Adrenal gland (tissue), 19 donors: Measurements from ENCODE around the gene CFHR2. TPM values are rescaled to one million over a fixed set of nuclear protein-coding genes. Genes with fewer than 3 reads are reported as not detected.
"Not testable (repeated sequence)": the region's sequence is repeated elsewhere in the genome, so short reads cannot be mapped to it uniquely, and the experiment has no call there.

Experiments used
- DNase-seq, 7 donors: peaks; one replicate each; pipeline ENCODE4 v3.0.0-alpha.2; 2019 to 2020
- H3K27ac ChIP-seq, 5 donors: fragments of 200-600 bp; sonication (generic) in 4 of 5; 1 replicate in 3 of 5; 2 replicates in 2 of 5; pipeline versions ENCODE4 v1.5.1 to v1.8.0; 2016 to 2020; ENCODE audit warnings: mild to moderate bottlenecking in 1 of 5
- H3K27me3 ChIP-seq: fragments of 200-600 bp; 2 replicates; pipeline ENCODE4 v1.8.0; 2021
- H3K36me3 ChIP-seq, 2 donors: fragments of 200-600 bp; replicated peaks in 1 of 2; 1 replicate in 1 of 2; 2 replicates in 1 of 2; pipeline versions ENCODE4 v1.5.1 to v1.8.0; 2018 to 2022
- H3K4me1 ChIP-seq, 2 donors: fragments of 200-600 bp; replicated peaks in 1 of 2; 1 replicate in 1 of 2; 2 replicates in 1 of 2; pipeline versions ENCODE4 v1.5.1 to v1.8.0; 2018 to 2021
- H3K4me3 ChIP-seq, 4 donors: fragments of 200-600 bp; sonication (generic) in 3 of 4; one replicate each; pipeline ENCODE4 v1.5.1; 2016 to 2018
- H3K9me3 ChIP-seq, 3 donors: fragments of 200-600 bp; sonication (generic) in 1 of 3; replicated peaks in 1 of 3; 1 replicate in 2 of 3; 2 replicates in 1 of 3; pipeline versions ENCODE4 v1.5.1 to v1.8.0; 2016 to 2021
- CTCF ChIP-seq, 6 experiments: fragments of 450-650 bp in 4 of 6; fragments of 200-600 bp in 2 of 6; sonication (generic) in 1 of 6; IDR thresholded peaks; 1 replicate in 5 of 6; 2 replicates in 1 of 6; pipeline versions ENCODE4 v1.5.1 to v1.8.0; 2016 to 2021; ENCODE audit warnings: antibody characterized with exemption in 6 of 6, mild to moderate bottlenecking in 2 of 6, moderate library complexity in 1 of 6
- POLR2A ChIP-seq, 2 donors: fragments of 450-650 bp; IDR thresholded peaks; one replicate each; pipeline ENCODE4 v1.6.1; 2017; ENCODE audit warnings: antibody characterized with exemption in 2 of 2, mild to moderate bottlenecking in 2 of 2, moderate library complexity in 1 of 2
- WGBS, 4 donors: extraction: QIAGEN DNeasy Blood & Tissue Kit in 2 of 4; methylation state at CpG; one replicate each; pipeline versions ENCODE4 v1.1.5 to v1.1.7; 2013 to 2017; 5-methylcytosine and 5-hydroxymethylcytosine counted together
- intact Hi-C, 2 donors: fragments of 100-400 bp; cut with DNase I; formaldehyde crosslinking; loops; one replicate each; pipeline versions ENCODE4 v1.14.1 to v1.15.0; 2022 to 2023
- long read RNA-seq, 10 donors: library from polyadenylated mRNA in 3 of 10; unstranded in 2 of 10; stranded (forward) in 1 of 10; transcript quantifications; one replicate each; pipeline ENCODE4 v2.0.0 and lab custom pipeline, GENCODE V29; 2021 to 2026
- polyA plus RNA-seq, 3 donors: library from polyadenylated mRNA; stranded (reverse); fragments of 200-250 nt in 2 of 3; fragments of 350-450 nt in 1 of 3; fragmentation: Illumina TruSeq in 1 of 3; extraction: RNeasy Lipid Tissue Mini Kit (QIAGEN cat#74804) in 1 of 3; gene quantifications; one replicate each; pipeline ENCODE4 v1.2.3, GENCODE V29; 2013 to 2014
- total RNA-seq, 9 donors: library from RNA; depleted of rRNA in 4 of 9; stranded (reverse); fragments of >200 nt in 4 of 9; fragments of 120-200 nt in 1 of 9; fragmentation: NEBNext Ultra II Directional in 1 of 9; extraction: Animal tissue kit (Norgen Biotek cat#: 25700) in 1 of 9; gene quantifications; one replicate each; pipeline versions ENCODE4 v1.1.0 to v1.2.4, GENCODE V29; 2013 to 2023
- donor health status: healthy with polysubstance abuse.
- donor health status: Bipolar disorder and iron deficiency.
- donor health status: DM: yes; HTN: yes; CAD: no.
- donor health status: DM: no; HTN: no; CAD: no.
- donor health status: DM: no; HTN: no; CAD: no.
- donor health status: DM: yes; HTN: yes; CAD: no.

CFHR2 gene
- total RNA-seq (under 1 TPM in 2 of 9 donors, not detected in 7; 0.28 to 0.46 TPM), polyA plus RNA-seq (under 1 TPM in 1 of 3 donors, not detected in 2; 0.29 TPM)
- long read RNA-seq, donor 1 = 0 reads
- long read RNA-seq, donor 2 = 0 reads
- long read RNA-seq, donor 3 = 0 reads
- long read RNA-seq, donor 4 = 0 reads
- long read RNA-seq, donor 5 = 0 reads
- long read RNA-seq, donor 6 = 0 reads
- long read RNA-seq, donor 7 = 0 reads
- long read RNA-seq, donor 8 = 0 reads
- long read RNA-seq, donor 9 = 0 reads
- long read RNA-seq, donor 10 = 0 reads

- intact Hi-C loops, H3K4me3 ChIP-seq: not testable (repeated sequence)
These were observed at the start of gene CFHR2 for GRCh38 chr1:196943568-196943967. CFHR2 (plus strand) TSS chr1:196943738; CDS start chr1:196943881, 143 bp downstream.

GRCh38 chr1:196896355-196896754 is 47.2 kb upstream of the CFHR2 start:
- WGBS, 4 donors = 68 to 74% (median 71%) methylated on average over 8 of the region's 8 CpGs
- no peak for TF ChIP-seq CTCF (IDR thresholded peaks at IDR 0.05)
- TF ChIP-seq POLR2A (IDR thresholded peaks at IDR 0.05) = no peak
- intact Hi-C loops = no loop called here

More at GRCh38 chr1:196943568-196943967, at the start of gene CFHR2:
- H3K4me1 ChIP-seq, H3K36me3 ChIP-seq, H3K27ac ChIP-seq, H3K27me3 ChIP-seq, H3K9me3 ChIP-seq, DNase-seq: not testable (repeated sequence)
- WGBS, 4 donors = no CpG with 5 or more reads among the region's 1 CpG

GRCh38 chr1:196897158-196897828 is 46.2 kb upstream of the CFHR2 start:
- TF ChIP-seq CTCF (IDR thresholded peaks at IDR 0.05) (no peak), POLR2A (IDR thresholded peaks at IDR 0.05) (no peak)
- H3K4me3 ChIP-seq = no peak overlapping the region
- H3K4me1 ChIP-seq = no peaks in the 10 kb centered on the region
- no peaks in the 10 kb centered on the region for H3K36me3 ChIP-seq
- no peaks in the 10 kb centered on the region for H3K27me3 ChIP-seq
- no peaks in the 10 kb centered on the region for H3K9me3 ChIP-seq
- no peak for DNase-seq
- 18 to 45% (median 22%) methylated on average over 23 to 26 of the region's 26 CpGs for WGBS, 4 donors
- H3K27ac ChIP-seq = no peak overlapping the region
- intact Hi-C loops = no loop called here

More at GRCh38 chr1:196896355-196896754, 47.2 kb upstream of the CFHR2 start:
- Histone ChIP-seq H3K4me1 (no peaks in the 10 kb centered on the region), H3K27me3 (no peaks in the 10 kb centered on the region), H3K27ac (no peak overlapping the region), H3K9me3 (no peaks in the 10 kb centered on the region), H3K4me3 (no peak overlapping the region), H3K36me3 (no peaks in the 10 kb centered on the region)
- DNase-seq = no peak

- no peaks in the 10 kb centered on the region for H3K4me1 ChIP-seq
- H3K36me3 ChIP-seq = no peaks in the 10 kb centered on the region
- DNase-seq = no peak
- H3K4me3 ChIP-seq = no peak overlapping the region
- no peaks in the 10 kb centered on the region for H3K27me3 ChIP-seq
- H3K27ac ChIP-seq = no peak overlapping the region
- TF ChIP-seq POLR2A (IDR thresholded peaks at IDR 0.05) (no peak), CTCF (IDR thresholded peaks at IDR 0.05) (no peak)
- no peaks in the 10 kb centered on the region for H3K9me3 ChIP-seq
- WGBS, 4 donors = 77 to 88% (median 79%) methylated on average over 2 of the region's 2 CpGs
- intact Hi-C loops = no loop called here
These were observed 41.2 kb upstream of the CFHR2 start for GRCh38 chr1:196902344-196902743.
